Activated effector memory CD4-positive, alpha-beta T cell treated with anti-CD3 and anti-CD28 coated beads, Interleukin-2, amount 50 U/mL, for 16 hours (primary cell): ENCODE measurements around the gene VAMP1.
"Not testable (repeated sequence)": the region's sequence is repeated elsewhere in the genome, so short reads cannot be mapped to it uniquely, and the experiment has no call there.

Experiments used
- DNase-seq: peaks from one replicate; pipeline ENCODE4 v3.0.0-alpha.2; 2020

Gene VAMP1

GRCh38 chr12:6450091-6450868, 20.2 kb downstream of the VAMP1 start:
- DNase-seq: peak; percentile 62

GRCh38 chr12:6444704-6445688, 25.5 kb downstream of the VAMP1 start, which contains the start of gene CD27:
CD27 (plus strand) TSS chr12:6444955; CDS start chr12:6445096, 141 bp downstream.
- peak; percentile 67 for DNase-seq

GRCh38 chr12:6444031-6444430, 26.4 kb downstream of the VAMP1 start:
- peak; percentile 57 for DNase-seq

- DNase-seq: peak; percentile 68
These were observed 27.0 kb downstream of the VAMP1 start for GRCh38 chr12:6443361-6443983.

GRCh38 chr12:6442836-6443235, 27.6 kb downstream of the VAMP1 start:
- DNase-seq: no peak

GRCh38 chr12:6440391-6440790, 30.1 kb downstream of the VAMP1 start:
- no peak for DNase-seq

GRCh38 chr12:6438345-6438744, 32.1 kb downstream of the VAMP1 start:
- no peak for DNase-seq

GRCh38 chr12:6437586-6437985, 32.9 kb downstream of the VAMP1 start:
- DNase-seq: peak; percentile 24

GRCh38 chr12:6435961-6436715, 34.3 kb downstream of the VAMP1 start:
- peak; percentile 28 for DNase-seq

GRCh38 chr12:6434205-6435140, 36.0 kb downstream of the VAMP1 start:
- DNase-seq: peak; percentile 74

- peak; percentile 61 for DNase-seq
These were observed 37.5 kb downstream of the VAMP1 start for GRCh38 chr12:6432991-6433390.

- peak; percentile 79 for DNase-seq
These were observed 40.1 kb downstream of the VAMP1 start for GRCh38 chr12:6430124-6430989.

- DNase-seq: no peak
These were observed 42.2 kb downstream of the VAMP1 start for GRCh38 chr12:6428326-6428725.

- DNase-seq: not testable (repeated sequence)
These were observed 42.7 kb downstream of the VAMP1 start for GRCh38 chr12:6427796-6428195.

GRCh38 chr12:6426882-6427671, 43.4 kb downstream of the VAMP1 start:
- peak; percentile 95 for DNase-seq

- DNase-seq: peak; percentile 65
These were observed 44.6 kb downstream of the VAMP1 start for GRCh38 chr12:6425590-6426531.

- no peak for DNase-seq
These were observed 45.6 kb downstream of the VAMP1 start for GRCh38 chr12:6424866-6425265.

- DNase-seq: no peak
These were observed 46.5 kb downstream of the VAMP1 start for GRCh38 chr12:6424008-6424347.
